ENCODE measurements around the gene ENG. TPM values are rescaled to one million over a fixed set of nuclear protein-coding genes. Genes with fewer than 3 reads are reported as not detected.

The ENG gene
- total RNA-seq, 1 experiment from 2014 or later: 0.76 TPM

GRCh38 chr9:127885508-127886281 lies 31.2 kb upstream of the ENG start:
- no peak for DNase-seq (ENCODE audit: low read depth, low spot score)
- no peak for TF ChIP-seq EGR1 (IDR thresholded peaks at IDR 0.05; ENCODE audit: low read depth)
- TF ChIP-seq ZNF274 (IDR thresholded peaks at IDR 0.05; ENCODE audit: low read depth, low read length): no peak
- TF ChIP-seq SRF (IDR thresholded peaks at IDR 0.05; ENCODE audit: low read depth): no peak
- TF ChIP-seq EZH2 (IDR thresholded peaks at IDR 0.05): no peak
- TF ChIP-seq CEBPB (IDR thresholded peaks at IDR 0.05; ENCODE audit: low read depth): no peak
- TF ChIP-seq ZBTB33 (IDR thresholded peaks at IDR 0.05; ENCODE audit: extremely low read depth, insufficient replicate concordance, low read length): no peak
- no peak for TF ChIP-seq REST (IDR thresholded peaks at IDR 0.05; ENCODE audit: low read depth)
- ChIA-PET RAD21 (ENCODE audit: low non-redundant PET in 1 of 2, low total read pairs in 2 of 2, uncharacterized antibody in 2 of 2, unreplicated experiment in 2 of 2) (no interaction called here), CTCF (interaction anchor here (2.1 kb wide), 1 partner anchor 16 kb away, joined by 7 read pairs; no protein-coding TSS in a partner anchor), POLR2A (interaction anchor here (0.5 to 0.9 kb wide), 3 partner anchors 12 to 36 kb away, joined by 3 to 5 read pairs (median 4); no protein-coding TSS in a partner anchor)
- Histone ChIP-seq H3K9ac (ENCODE audit: low read length) (no peak overlapping the region), H4K20me1 (ENCODE audit: insufficient read depth) (no peaks in the 10 kb centered on the region), H3K79me2 (ENCODE audit: insufficient read depth, low read length) (no peaks in the 10 kb centered on the region), H3K27ac (ENCODE audit: low read depth, low read length) (peak overlapping the region; percentile 64; the same call in 1 of the 2 replicates), H3K9me3 (ENCODE audit: control insufficient read depth in 1 of 2, insufficient read depth in 1 of 2, low read depth in 1 of 2, low read length in 2 of 2) (no peaks in the 10 kb centered on the region), H2AFZ (ENCODE audit: low read depth, low read length, poor library complexity, severe bottlenecking) (no peak overlapping the region), H3K4me2 (ENCODE audit: low read length) (no peak overlapping the region), H3K9me2 (ENCODE audit: insufficient read depth) (no peaks in the 10 kb centered on the region), H3K36me3 (ENCODE audit: control insufficient read depth in 1 of 2, insufficient read depth in 2 of 2, low read length in 2 of 2) (peaks cover 7 to 24% of the 10 kb centered on the region in 2 experiments), H3K4me3 (replicated peaks in 1 of 2; ENCODE audit: low read depth in 1 of 2, low read length in 2 of 2) (no peak overlapping the region), H3K27me3 (ENCODE audit: insufficient read depth, low read length) (no peaks in the 10 kb centered on the region), H3K4me1 (ENCODE audit: control insufficient read depth in 1 of 2, insufficient read depth in 2 of 2, low read length in 2 of 2) (peaks cover 18 to 23% of the 10 kb centered on the region in 2 experiments; a peak in 3 of 4 replicates)
- BruUV-seq (replicated peaks): TSS peak; percentile 27
- intact Hi-C loops (cut with micrococcal nuclease): no loop called here
- ATAC-seq: no peak
